ENCODE data around the gene CRYGN.

CRYGN gene

DNA sequence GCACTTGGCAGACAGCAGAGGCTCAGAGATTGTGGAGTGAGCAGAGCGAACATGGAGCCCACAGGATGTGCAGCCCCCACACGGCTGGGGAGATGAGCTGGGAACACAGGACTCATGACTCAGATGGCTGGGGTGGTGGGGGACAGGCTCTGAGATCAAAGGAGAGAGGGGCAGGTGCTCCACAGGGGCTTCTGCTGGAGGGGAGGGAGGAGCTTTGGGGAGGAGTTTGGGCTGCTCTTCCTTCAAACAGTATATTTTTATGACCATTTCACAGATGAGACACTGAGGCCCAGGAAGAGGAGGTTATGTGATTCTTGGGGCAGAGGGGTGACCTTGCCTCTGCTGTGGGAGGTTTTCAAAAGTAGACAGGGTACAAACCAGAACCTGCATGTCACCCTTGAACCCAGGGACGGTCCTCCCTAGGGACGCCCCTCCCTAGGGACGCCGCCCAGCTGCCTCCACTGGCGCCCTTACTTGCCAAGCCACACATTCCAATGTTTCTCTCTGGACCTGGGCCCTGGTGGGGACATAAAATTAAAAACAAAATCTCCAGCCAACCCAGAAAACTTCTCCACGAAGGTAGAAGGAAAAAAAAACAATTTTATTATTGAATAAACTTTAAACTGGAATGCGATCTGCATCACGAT, 981 bp upstream of the CRYGN start:
- DNase-seq (ENCODE audit: low read depth in 4 of 4, low spot score in 1 of 4): no peak

DNA sequence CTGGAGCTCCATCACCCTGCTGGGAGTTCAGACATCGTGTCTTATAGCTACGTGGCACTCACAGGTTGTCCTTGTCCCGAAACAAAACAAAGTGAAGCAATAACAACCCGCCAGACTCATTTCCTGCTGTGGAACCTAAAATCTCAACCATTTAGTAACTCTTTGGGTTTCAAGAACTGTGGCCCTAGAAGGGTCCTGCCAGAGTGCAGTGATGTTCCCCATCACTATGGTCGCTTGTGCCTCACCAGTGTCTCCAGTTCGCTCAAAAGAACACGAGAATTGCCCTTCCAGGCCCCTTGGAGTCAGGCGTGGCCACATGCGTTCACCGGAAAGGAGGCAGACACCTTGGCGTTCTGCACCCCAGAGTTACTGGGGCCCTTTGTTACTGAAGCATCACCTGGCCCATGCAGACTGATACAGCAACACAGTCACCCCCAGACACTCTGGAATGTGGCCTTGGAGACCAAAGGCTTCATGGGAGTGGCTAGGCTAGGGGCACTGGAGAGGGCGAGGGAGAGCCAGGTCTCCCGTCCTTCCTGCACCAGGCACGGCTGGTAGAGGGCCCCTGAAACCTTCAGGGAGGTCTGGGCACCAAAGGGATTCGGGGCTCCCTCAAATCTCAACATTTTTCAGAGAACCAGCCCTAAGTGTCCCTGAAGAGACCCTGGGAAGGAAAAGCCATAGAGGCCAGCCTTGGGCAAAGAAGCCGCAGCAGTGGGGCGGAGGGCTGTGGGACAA, 908 bp downstream of the CRYGN start:
- DNase-seq (ENCODE audit: low read depth in 4 of 4, low spot score in 1 of 4): no peak

DNA sequence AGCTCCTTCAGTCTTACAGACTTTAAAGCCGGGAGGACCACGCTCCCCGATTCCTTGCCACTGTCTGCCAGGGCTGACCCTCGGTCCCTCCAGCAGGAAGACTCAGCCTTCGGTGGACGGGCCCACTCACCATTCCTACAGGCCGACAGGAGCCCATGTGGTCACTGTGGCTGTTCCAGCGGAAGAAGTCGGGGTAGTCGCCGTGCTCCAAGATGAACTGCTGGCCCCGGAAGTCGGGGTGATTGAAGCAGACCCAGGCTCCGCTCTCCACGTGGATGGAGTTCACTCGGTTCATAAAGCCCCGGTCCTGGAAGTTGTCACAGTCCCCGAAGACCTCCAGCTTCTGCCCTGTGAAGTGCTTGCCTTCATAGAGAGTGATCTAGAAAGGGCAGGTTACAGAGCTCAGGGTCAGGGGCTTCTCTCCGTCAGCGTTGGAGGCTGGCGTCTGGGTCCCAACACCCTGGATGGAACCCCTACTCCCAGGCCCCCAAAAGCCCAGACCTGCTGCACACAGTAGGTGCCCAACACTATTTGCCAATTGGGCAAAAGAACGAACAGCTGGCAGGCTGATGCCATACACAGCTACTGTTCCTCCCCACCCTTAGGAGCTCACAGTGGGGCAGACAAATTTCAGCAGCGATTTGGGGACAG, 1.9 kb downstream of the CRYGN start:
- DNase-seq (ENCODE audit: low read depth in 4 of 4, low spot score in 1 of 4): no peak

DNA sequence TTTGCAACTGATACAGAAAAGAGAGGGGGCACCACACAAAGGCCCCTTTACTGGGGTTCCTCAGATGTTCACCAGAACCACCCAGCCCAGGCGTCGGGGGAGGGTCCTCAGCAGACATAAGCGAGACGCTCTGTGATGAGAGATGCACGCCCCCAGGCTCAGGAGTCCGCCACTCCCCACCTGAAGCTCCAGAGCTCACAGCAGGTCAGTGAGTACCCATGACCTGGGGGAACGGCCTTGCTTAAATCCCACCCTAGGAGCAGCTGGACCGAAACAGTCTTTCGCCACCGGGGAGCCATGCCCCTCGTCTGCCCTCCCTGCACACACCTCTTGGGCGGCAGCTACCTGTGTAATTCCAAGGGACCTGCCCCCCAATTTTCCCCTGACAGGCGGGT, 2.8 kb downstream of the CRYGN start:
- no peak for DNase-seq (ENCODE audit: low read depth in 4 of 4, low spot score in 1 of 4)

DNA sequence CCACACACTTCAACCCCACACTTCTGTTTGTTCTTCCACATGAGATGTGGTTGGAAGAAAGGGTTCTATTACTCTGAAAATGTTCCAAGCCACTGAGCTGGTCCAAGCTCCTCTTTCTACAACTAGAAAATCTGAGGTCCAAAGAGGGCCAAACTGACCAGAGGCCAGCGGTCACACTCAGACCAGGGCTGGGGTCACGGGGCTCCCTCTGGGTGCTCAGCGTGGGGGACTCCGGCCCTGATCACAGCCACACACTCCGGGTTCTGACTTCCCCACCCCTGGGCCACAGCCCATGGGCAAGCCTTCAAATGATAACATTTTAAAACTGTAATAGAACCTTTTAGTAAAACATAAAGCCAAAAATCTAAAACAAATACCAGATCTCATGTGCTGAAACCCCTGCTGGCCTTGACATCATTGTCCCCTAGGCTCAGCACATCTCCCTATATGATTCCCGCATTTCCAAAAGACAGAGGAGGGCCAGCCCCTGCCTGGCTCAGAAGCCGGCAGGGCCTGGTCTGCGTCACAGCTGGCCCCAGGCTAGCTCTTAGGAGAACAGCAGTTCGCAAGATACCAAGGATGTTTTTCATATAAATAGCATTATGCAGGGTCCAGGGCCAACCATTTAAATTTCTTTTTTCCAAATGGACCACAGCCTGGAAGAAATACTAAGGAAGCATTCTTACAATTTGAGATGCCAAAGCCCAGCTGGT, 3.3 kb downstream of the CRYGN start:
- no peak for DNase-seq (ENCODE audit: low read depth in 4 of 4, low spot score in 1 of 4)

DNA sequence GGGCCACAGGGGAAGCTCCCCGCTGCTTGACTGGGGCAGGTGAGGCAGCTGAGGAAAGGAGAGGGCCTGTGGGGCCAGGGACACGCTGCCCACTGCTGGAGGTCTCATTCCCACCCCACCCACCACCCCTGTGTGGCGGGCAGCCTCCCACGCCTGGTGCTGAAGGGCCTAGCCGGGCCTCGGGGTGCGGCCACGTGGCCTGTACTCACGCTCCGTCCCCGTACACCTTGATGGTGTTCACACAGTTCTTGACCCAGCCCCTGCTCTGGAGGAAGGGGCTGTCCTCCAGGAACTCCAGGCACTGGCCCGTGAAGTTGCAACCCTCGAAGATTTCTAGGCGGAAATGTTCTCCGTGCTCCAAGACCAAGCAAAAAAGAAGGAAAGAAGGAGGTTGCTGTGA, 4.0 kb downstream of the CRYGN start:
- no peak for DNase-seq (ENCODE audit: low read depth in 4 of 4, low spot score in 1 of 4)

DNA sequence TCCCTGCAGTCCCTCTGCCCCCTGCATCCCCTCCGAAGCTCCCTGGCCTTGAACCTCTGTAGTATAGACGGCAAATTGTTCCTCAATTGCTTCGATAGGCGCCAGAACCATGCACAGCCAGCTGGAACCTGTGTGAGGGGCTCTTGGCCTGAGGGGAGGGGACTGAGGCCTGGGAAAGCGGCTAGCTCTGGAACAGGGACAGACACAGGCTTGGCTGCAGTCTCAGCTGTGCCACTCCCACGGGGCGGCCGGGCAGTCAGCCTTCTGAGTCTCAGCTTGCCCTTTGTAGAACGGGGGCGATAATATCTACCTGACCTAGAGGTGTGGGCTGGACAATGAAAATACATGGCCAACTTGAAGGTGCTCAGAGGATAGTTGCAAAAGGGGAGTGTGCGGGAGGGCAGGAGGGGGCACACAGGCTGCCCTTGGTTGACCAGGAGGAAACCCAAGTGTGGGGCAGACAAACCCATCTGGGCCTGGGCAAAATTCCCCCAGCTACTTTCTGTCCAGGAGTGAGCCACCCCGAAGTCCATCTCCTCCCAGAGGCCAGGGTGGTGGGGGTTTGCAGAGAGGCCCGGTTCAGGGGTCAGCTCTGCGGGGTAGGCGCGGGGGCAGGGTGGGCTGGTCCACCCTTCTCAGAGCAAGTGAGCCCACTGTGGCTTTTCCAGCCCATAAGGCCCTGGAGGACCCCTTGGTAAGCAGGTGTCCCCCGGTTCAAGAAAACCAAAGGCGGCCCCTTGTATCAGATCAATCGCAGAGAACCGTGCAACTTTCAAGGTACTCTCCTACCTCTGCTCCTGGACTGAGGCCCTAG, 4.6 kb downstream of the CRYGN start:
- no peak for DNase-seq (ENCODE audit: low read depth in 4 of 4, low spot score in 1 of 4)

DNA sequence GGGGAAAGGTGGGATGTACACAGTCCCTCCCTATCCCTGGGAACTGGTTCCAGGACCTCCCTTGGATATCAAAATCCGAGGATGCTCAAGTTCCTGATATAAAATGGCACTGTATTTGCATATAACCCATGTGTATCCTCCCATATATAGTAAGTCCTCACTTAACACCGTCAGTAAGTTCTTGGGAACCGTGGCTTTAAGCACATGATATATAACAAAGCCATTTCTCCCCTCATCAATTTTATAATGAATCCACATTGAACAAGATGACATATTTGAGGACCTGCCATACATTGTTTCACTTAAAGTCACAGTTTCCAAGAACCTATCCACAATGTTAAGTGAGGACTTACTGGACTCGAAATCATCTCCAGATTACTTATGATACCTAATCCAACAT, 5.4 kb downstream of the CRYGN start:
- DNase-seq (ENCODE audit: low read depth in 4 of 4, low spot score in 1 of 4): no peak

DNA sequence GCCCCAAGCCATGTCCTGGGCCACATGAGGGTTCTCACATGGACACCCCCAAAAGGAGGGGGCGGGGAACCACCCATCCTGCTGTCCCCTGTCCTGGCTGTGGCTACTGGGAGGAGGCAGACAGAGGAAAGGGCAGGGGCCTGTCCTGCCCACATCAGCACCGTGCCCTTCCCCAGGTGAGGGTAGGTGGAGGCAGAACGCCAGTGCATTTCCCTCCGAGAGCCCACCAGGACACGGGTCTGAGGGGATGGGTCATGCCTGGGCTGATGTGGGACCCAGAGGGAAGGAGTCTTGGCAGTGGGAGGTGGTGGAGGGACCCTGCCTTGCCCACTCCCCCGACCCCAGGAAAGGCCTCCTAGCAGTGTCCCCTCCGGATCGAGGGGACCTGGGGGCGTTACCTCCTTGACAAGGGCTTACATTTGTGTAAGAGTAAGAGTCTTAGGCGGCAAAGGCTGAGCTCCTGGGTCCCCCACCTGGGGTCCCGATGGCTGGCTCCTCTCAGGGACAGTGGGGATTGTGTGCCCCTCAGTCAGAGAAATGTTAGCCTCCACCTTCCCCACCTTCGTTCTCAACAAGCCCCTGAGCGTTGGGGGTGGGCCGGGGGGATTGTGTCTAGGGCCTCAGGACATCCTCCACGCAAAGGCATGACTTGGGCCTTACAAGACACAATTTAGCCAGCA, 6.1 kb downstream of the CRYGN start:
- DNase-seq (ENCODE audit: low read depth in 4 of 4, low spot score in 1 of 4): no peak

DNA sequence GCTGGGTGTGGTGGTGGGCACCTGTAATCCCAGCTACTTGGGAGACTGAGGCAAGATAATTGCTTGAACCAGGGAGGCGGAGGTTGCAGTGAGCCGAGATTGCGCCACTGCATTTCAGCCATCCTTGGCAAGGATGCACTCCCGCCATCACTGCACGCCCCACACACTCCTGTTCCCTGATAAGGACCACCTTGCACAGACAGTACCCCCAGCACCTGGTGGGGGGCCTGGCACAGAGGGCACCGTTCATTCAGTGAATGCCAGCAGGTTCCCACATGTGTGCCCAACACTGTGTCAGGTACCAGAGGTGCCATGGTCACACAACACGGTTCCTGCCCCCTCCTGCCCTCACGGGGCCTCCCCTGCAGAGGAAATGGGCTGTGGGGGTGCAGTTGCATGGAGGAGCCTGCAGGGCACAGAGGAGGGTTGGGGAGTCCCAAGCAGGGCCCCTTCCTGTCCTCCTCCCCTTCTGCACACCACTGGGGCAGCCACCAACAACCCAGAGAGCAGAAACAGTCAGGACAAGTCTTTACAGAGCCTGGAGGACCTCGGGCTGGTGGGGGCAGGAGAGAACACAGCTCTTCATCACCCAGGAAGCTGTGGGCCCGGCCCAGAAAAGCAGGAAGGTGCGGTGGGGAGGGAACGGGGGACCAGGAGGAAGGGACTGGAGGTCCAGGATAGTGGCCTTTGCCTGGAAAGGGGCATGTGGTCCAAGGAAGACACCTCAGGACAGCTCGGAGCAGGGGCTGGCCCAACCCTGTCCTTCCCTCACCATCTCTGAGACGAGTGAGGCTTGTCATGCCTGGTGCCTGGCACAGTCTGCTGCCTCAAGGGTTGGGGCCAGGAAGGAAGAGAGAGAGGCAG, 7.1 kb downstream of the CRYGN start:
- DNase-seq (ENCODE audit: low read depth in 4 of 4, low spot score in 1 of 4): peak in 1 of 4 experiments; percentile 36

DNA sequence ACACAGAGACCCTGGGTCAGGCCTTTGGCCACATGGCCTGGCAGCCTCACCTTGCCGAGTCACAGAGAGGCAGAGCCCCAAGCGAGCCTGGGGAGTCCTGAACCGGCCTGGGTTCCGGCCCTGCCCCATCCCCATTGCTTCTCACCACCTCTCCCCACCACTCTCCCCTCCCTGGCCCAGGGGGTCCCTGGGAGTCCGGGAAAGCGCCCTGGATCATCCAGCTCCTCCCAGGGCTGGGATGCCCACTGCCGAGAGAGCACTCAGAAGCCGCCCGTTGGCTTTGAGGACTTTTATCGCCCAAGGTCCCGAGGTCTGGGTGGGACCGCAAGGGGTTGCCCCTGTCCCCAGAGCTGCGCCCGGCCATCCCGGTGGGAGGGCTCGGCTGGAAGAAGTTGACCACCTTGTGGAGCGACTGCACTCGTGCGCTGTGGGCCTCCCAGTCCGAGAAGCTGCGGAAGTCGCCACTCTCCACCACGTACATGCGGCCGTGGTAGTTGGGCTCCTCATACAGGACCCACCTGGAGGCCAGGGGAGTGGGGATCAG, 8.1 kb downstream of the CRYGN start:
- no peak for DNase-seq (ENCODE audit: low read depth in 4 of 4, low spot score in 1 of 4)

DNA sequence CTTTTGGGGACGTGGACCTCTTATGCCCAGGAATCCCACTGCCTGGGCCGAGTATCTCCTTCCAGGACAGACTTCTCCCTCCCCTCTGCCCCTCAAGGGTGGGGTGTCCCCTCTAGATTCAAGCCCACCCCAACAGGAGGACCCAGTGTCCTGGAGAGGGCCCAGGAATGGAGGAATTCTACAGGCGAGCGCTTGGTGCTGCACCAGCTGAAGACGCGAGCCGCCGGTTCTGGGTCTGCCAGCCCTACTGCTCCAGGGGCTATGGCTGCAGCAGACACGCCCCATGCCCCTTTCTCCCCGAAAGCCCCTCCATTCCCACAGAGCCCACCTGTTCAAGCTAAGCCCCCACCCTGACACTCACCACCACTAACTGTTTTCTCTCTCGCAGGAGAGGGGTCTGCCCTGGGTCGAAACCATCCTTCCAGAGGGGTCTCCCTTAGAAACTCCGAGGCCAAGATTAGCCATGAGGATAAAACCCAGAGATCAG, 8.6 kb downstream of the CRYGN start:
- no peak for DNase-seq (ENCODE audit: low read depth in 4 of 4, low spot score in 1 of 4)

DNA sequence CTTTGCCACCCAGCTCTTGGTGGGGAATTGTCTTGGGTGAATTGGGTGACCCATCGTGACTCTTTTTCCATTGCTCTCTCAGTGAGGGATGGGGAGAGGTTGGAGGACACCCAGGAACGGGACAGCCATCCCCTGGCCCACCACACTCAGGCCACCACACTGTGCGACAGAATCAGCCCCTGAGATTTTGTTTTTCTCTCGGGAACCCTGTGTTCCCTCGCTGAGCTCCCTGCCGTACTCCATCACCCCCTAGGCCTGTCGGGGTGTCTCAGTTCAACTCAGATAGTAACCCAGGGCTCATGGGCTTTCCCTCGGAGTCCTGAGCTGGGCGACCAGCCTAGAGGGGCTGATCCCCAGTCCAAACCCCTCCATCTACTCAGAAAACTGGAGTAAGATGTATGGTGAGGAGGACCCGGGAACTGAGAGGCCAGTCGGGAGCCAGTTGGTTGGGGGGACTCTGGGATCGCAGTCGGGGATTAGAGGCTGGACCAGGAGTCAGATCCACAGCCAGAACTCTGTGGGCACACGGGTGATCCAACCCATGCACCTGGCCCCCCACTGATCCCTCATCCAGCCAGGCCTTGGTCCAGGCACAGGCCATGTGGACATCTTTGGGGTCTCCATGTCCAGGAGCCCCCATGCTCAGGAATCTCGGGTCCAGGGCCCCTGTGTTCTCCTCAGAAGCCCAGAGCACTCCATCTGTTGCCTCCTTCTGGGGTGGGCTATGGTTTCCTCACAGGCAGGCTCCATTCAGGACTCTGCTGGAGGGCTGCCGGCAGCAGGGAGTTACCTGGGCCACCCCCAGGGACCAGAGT, 9.3 kb downstream of the CRYGN start:
- DNase-seq (ENCODE audit: low read depth in 4 of 4, low spot score in 1 of 4): no peak

DNA sequence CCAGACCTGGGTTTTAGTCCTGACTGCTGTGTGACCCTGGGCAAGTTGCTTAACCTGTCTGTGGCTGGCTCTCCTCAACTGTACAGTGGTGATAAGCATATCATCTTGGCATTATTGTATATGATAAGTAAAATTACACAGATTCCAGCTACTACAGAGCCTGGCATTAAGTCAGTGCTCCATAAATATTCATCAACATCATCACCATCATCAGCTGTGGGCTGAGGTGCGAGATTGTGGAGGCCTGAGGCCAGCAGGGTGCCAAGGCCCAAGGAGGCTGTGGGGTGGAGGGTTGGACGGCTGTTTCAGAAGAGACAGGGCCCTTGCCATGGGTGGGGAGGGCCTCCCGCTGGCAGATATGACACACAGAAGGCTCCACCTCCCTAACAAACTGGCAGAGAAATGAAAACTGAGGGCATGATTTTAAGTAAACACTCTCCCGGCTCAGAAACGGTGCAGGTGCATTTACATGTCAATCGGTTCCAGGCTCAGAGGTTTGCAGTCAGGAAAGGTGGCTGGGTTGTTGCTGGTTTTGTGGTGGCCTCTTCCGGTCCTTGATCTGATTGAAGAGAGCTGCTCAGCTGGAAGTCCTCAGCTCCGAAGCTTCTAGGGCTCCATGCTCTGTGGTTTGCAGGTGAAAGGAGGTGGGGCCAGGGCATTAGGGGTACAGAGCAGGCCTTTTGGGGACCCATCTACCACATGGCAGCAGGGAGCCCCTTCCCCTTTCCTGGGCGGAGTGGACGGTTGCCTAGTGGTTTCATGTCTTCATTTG, 10.2 kb downstream of the CRYGN start:
- no peak for DNase-seq (ENCODE audit: low read depth in 4 of 4, low spot score in 1 of 4)

DNA sequence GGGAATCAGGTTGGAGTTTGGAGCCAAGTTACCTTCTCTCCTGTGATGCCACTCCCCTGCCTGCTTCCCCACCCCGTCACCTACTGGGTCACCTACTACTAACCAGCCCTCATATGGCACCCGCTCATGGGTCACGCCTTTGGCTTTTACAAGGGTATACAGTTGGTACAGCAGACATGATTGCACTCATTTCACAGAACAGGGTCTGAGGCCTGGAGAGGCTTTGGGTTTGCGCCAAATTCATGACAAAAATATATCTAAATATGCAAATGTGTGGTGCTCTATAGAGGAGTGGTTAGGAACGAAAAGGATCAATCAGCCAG, 10.7 kb downstream of the CRYGN start:
- no peak for DNase-seq (ENCODE audit: low read depth in 4 of 4, low spot score in 1 of 4)

DNA sequence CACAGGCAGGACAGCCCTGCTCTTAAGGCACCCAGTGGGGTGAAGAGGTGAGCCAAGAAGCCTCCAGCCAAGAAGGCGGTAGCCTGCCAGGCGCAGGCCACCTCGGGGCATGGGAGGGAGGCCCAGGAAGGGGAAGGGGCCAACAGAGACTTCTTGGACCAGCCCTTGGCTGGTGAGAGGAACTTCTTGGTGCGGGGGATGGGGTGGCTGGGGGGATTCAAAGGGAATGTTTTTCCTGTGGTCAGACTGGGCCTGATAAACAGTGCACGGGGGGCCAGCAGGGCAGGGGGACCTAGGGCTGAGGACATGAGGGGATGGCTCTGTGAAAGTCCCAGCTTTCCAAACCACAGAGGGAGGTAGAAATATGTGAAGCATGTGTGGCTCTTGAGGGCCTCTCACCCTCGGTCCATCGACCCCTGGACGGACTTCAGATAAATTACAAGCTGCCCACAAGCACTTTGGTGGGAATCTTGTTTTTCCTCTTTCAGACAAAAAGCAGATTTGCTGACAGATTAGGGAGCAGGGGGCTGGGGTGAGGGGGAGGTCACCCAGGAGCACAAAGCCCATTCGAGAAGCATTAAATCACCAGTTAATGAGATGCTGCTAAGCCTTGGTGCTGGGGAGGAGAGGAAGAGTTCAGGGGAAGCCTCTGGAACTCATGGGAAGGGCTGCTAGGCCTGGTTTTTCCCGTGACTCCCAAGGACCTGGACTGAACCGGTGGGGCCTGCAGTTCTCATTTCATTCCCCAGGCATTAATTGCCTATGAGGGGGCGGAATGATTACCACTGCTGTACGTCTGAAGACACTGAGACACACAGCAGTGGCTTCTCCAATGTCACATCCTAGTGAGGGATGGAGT, 11.3 kb downstream of the CRYGN start:
- DNase-seq (ENCODE audit: low read depth in 4 of 4, low spot score in 1 of 4): no peak
